ENCODE measurements around the gene MYO5B. TPM values are rescaled to one million over a fixed set of nuclear protein-coding genes. Genes with fewer than 3 reads are reported as not detected.

Gene MYO5B
- total and polyA plus RNA-seq, 2 of the 4 experiments (the other 2 are of a cell fraction), result 0.24 to 0.54 TPM

DNA sequence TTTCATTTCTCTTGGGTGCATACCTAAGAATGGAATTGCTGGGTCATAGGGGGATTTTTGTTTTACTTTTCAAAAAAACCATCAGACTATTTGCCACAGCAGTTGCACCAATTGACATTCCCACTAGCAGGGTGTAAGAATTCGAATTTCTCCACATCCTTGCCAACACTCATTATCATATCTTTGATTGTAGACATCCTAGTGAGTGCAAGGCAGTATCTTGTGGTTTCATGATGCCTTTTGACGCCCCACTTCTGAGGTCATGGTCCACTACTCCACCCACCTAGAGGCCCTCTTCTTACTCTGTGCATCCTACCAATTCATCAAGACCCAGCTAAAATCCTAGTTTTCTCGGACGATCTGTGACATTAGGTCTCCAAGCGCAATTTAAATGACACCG, 161.9 kb downstream of the MYO5B start:
- POLR2A ChIA-PET (ENCODE audit: unreplicated experiment), result no interaction called here
- DNase-seq (no peak), ATAC-seq (ENCODE audit: low read depth) (no peak)
- no peak overlapping the region for H2BK5ac ChIP-seq (ENCODE audit: low read depth, low read length, poor library complexity, severe bottlenecking)
- no peak overlapping the region for H2BK20ac ChIP-seq (ENCODE audit: low read depth, low read length)
- CTCF ChIA-PET, result no interaction called here
- H3K27ac ChIP-seq (ENCODE audit: insufficient read depth, low read length), result no peak overlapping the region
- H4K8ac ChIP-seq (ENCODE audit: low read depth in 2 of 2, low read length in 2 of 2), result no peak overlapping the region
- H3K9ac ChIP-seq (ENCODE audit: low read depth, low read length), result no peak overlapping the region
- in situ Hi-C loops (cut with MboI; ENCODE audit: low sequenced_read_pairs) (no loop called here), dilution Hi-C loops (cut with HindIII; ENCODE audit: low sequenced_read_pairs, unreplicated experiment) (no loop called here), intact Hi-C loops (cut with micrococcal nuclease) (no loop called here)
- H2BK15ac ChIP-seq (ENCODE audit: low read depth, low read length), result no peak overlapping the region
- no peaks in the 10 kb centered on the region for H3K36me3 ChIP-seq (ENCODE audit: control insufficient read depth, insufficient read depth, low read length)
- no peak overlapping the region for H3K4me2 ChIP-seq (ENCODE audit: low read depth, low read length)
- H3K9me3 ChIP-seq (ENCODE audit: control insufficient read depth, insufficient read depth, low read length), result no peaks in the 10 kb centered on the region
- H4K5ac ChIP-seq (ENCODE audit: low read depth, low read length), result no peak overlapping the region
- no CpG with 5 or more reads among the region's 6 CpGs for WGBS, 2 experiments (ENCODE audit: extremely low coverage in 2 of 2, insufficient read length in 1 of 2)
- H2AK9ac ChIP-seq (replicated peaks; ENCODE audit: low read depth, low read length, poor library complexity), result no peak overlapping the region
- no peak overlapping the region for H2BK120ac ChIP-seq (ENCODE audit: low read depth, low read length)
- no peak overlapping the region for H2AFZ ChIP-seq (replicated peaks; ENCODE audit: low read length, poor library complexity)
- no peak overlapping the region for H3K14ac ChIP-seq (replicated peaks; ENCODE audit: low read depth, low read length)
- no peaks in the 10 kb centered on the region for H3K4me1 ChIP-seq (ENCODE audit: control insufficient read depth, insufficient read depth, low read length)
- no TSS peak for BruUV-seq (replicated peaks)
- H3K79me1 ChIP-seq (ENCODE audit: low read depth in 1 of 2, low read length in 2 of 2), result no peaks in the 10 kb centered on the region
- H3K23ac ChIP-seq (ENCODE audit: low read depth, low read length), result no peak overlapping the region
- no peak overlapping the region for H3K4me3 ChIP-seq (ENCODE audit: insufficient read depth, low read depth, low read length)
- peaks cover 1% of the 10 kb centered on the region; the same call in 1 of the 2 replicates for H3K27me3 ChIP-seq (ENCODE audit: control insufficient read depth, insufficient read depth, low read length)
- H3K4ac ChIP-seq (ENCODE audit: low read depth, low read length), result no peak overlapping the region
- H2AK5ac ChIP-seq (ENCODE audit: low read depth, low read length), result no peak overlapping the region
- no peak for TF ChIP-seq FOS (IDR thresholded peaks at IDR 0.05; ENCODE audit: low read depth, low read length)
- TF ChIP-seq POLR2A (IDR thresholded peaks at IDR 0.05; ENCODE audit: low read depth, low read length), result no peak
- TF ChIP-seq BHLHE40 (IDR thresholded peaks at IDR 0.05; ENCODE audit: low read depth, low read length), result no peak
- no peak for TF ChIP-seq USF2 (IDR thresholded peaks at IDR 0.05; ENCODE audit: low read depth, low read length)
- TF ChIP-seq CEBPB (IDR thresholded peaks at IDR 0.05; ENCODE audit: low read depth, low read length), result no peak
- no peak for TF ChIP-seq MAZ (IDR thresholded peaks at IDR 0.05; ENCODE audit: borderline replicate concordance, low read depth, low read length)
- TF ChIP-seq RAD21 (IDR thresholded peaks at IDR 0.05; ENCODE audit: low read length), result no peak
- no peak for TF ChIP-seq MXI1 (IDR thresholded peaks at IDR 0.05; ENCODE audit: borderline replicate concordance, low read depth, low read length)
- TF ChIP-seq, protein P1, sequence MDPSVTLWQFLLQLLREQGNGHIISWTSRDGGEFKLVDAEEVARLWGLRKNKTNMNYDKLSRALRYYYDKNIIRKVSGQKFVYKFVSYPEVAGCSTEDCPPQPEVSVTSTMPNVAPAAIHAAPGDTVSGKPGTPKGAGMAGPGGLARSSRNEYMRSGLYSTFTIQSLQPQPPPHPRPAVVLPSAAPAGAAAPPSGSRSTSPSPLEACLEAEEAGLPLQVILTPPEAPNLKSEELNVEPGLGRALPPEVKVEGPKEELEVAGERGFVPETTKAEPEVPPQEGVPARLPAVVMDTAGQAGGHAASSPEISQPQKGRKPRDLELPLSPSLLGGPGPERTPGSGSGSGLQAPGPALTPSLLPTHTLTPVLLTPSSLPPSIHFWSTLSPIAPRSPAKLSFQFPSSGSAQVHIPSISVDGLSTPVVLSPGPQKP (IDR thresholded peaks at IDR 0.05; ENCODE audit: borderline replicate concordance, low read depth, low read length), result no peak
- TF ChIP-seq MAFK (IDR thresholded peaks at IDR 0.05; ENCODE audit: low read depth, low read length), result no peak
- TF ChIP-seq, protein P2, sequence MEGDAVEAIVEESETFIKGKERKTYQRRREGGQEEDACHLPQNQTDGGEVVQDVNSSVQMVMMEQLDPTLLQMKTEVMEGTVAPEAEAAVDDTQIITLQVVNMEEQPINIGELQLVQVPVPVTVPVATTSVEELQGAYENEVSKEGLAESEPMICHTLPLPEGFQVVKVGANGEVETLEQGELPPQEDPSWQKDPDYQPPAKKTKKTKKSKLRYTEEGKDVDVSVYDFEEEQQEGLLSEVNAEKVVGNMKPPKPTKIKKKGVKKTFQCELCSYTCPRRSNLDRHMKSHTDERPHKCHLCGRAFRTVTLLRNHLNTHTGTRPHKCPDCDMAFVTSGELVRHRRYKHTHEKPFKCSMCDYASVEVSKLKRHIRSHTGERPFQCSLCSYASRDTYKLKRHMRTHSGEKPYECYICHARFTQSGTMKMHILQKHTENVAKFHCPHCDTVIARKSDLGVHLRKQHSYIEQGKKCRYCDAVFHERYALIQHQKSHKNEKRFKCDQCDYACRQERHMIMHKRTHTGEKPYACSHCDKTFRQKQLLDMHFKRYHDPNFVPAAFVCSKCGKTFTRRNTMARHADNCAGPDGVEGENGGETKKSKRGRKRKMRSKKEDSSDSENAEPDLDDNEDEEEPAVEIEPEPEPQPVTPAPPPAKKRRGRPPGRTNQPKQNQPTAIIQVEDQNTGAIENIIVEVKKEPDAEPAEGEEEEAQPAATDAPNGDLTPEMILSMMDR (conservative IDR thresholded peaks at IDR 0.05; ENCODE audit: low read depth, low read length), result no peak
- TF ChIP-seq RFX5 (IDR thresholded peaks at IDR 0.05; ENCODE audit: low read depth, low read length), result no peak
- TF ChIP-seq RCOR1 (IDR thresholded peaks at IDR 0.05; ENCODE audit: insufficient replicate concordance, low read length), result no peak
- no peak overlapping the region for H3K18ac ChIP-seq (ENCODE audit: low read depth, low read length)
- no peak overlapping the region for H3K56ac ChIP-seq (ENCODE audit: extremely low read depth, insufficient read depth, low read length)
- no peak overlapping the region for H4K91ac ChIP-seq (ENCODE audit: insufficient read depth, low read depth, low read length)
- no peaks in the 10 kb centered on the region for H3K9me1 ChIP-seq (ENCODE audit: insufficient read depth, low read length)
- H4K20me1 ChIP-seq (ENCODE audit: insufficient read depth, low read length), result no peaks in the 10 kb centered on the region

All from IMR-90 (cell line).